NCI-H2029 treated with DMSO at 0.1 percent for 48 hours (cell line): ENCODE results near the gene GABRR3.

Source experiments
- DNase-seq: peaks from one replicate; lab custom pipeline; 2025; lab: John Stamatoyannopoulos, UW

GABRR3 gene

DNA sequence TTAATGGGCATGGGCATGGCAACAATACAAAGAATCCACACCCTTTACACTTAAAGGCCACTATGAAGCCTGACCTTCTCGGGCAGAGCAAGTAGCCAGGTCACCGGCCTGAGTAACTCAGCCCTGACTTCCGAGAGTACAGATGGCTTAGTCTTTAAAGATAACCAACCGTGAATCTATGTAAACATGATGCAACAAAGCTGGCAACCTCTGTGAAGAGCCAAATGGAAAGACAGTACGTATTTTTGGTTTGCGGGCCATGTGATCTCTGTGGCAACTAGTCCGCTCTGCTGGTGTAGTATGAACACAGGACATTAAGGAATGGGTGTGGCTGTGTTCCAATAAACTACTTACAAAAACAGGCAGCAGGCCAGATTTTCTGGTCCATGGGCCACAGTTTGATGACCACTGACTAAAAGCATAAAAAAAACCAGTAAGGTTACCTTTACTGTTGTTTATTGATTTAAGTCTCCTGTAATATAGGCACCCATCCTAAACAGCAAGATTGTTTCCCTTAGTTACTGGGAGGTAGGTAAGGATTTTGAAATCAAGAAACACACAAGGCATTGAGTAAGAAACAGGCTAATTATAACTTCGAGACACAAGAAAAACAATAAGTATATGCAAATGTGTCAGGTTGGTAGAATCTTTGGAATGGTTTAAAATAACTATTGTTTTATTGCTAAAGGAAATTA is 77.4 kb downstream of the GABRR3 start:
- no peak for DNase-seq

DNA sequence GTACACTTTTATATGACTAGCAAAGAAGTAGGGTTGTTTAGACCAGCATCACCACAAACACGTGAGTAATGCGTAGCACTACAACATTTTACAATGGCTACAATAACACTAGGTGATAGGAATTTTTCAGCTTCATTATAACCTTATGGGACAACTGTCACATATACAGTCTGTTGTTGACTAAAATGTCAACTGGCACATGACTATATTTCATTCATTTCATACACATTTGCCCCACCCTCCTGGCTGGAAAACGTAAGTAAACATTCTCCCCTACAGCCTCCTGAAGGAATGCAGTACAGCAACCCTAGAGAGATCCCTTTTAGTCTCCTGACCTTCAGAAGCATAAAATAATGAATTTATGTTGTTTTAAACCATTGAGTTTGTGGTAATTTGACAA is 79.1 kb downstream of the GABRR3 start:
- no peak for DNase-seq

- DNase-seq: no peak
Observed at GRCh38 chr3:97954228-97954827, 80.8 kb downstream of the GABRR3 start.

DNA sequence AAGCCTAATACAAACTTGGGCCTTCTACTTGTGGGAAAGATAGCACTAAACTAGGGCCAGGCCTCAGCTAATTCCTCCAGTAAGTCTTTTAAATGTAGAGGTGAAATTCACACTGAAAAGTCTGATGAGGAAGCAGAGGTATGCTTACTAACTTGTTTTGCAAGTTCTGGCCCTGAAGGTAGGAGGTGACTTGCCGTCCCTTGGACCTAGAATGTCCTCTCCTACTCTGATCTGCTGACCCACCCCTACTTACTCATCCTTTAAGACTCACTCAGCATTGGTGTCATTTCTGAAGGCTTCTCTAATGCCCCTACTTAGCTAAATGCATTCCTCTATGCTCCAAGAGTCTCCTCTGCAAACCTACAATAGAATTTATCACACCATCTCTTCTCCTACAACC is 82.2 kb downstream of the GABRR3 start:
- DNase-seq: no peak

GRCh38 chr3:97952280-97952679 is 82.8 kb downstream of the GABRR3 start:
- DNase-seq: no peak

DNA sequence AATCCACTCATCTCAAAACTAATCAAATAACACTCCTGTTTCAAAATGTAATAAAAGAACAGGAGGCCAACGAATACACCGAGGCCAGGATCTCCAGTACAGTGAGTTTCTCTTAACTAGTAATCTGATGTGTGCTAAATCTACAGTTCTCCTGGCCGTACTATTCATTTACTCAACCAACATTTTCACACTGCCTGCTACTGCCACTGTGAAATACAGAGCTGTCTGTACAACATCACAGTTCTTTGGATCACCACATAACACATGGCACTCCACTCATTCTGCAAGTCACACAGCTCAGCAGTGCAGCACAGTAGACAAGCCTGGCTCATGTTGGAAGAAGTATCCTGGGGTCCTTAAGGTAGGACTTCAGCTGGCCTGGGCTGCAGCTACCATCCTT is 84.8 kb downstream of the GABRR3 start:
- no peak for DNase-seq

- no peak for DNase-seq
Observed at GRCh38 chr3:97949743-97950142, 85.4 kb downstream of the GABRR3 start.

- no peak for DNase-seq
Observed at GRCh38 chr3:97949110-97949485, 86.0 kb downstream of the GABRR3 start.

GRCh38 chr3:97948351-97949109 is 86.6 kb downstream of the GABRR3 start:
- DNase-seq: no peak

DNA sequence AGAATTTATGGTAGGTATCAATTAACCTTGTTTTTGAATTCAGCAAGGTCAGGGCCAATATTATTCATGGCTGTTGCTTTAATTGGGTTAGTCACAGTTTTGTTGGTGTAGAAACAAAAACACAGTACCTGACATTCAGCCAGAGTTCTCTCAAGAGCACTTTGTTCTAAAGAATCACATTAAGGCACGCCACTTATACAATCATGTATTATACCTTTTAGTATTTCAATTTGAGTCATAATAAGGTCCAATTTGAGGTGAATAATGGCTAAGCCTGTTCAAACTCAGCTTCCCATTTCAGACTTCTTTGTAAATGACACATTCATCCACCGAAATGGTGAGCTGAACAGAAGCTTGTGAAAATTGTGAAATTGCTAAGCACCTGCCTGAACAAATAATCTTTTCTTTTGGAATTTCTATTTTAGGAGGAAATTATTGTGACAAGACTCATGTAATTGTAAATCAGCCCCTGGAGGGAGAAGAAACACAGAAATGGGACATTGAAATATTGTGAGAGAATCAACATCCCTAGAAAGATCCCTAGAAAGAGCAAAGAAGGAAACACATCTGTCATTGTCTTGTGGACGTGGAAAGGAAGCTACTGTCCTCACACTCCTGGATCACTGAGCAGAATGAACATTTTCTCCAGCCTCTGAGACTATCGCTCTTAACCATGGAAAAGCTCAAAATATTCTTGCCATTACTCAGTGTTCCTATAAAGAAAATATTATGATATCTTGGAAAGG is 92.1 kb downstream of the GABRR3 start:
- peak; percentile 14 for DNase-seq

DNA sequence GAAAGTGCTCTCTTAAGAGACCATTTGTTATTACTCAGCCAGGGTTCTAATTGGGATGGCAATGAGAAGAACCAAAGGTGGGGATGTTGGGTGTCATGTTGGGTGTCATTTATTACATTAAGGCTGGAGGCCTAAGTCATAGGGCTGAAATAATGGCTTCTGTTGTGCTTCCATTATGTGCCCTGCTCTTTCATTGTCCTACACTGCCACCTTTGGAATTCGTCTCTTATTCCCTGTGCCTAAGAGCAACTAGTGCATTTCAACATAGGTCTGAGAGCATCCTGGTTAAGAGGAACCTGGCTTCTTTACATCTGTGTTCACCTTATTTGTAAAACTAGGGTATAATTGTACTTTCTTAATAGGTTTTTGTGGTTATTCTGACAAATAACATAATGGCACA is 95.1 kb downstream of the GABRR3 start:
- DNase-seq: no peak

GRCh38 chr3:97939401-97939800 is 95.7 kb downstream of the GABRR3 start:
- DNase-seq: no peak

- DNase-seq: no peak
Observed at GRCh38 chr3:97938444-97938843, 96.7 kb downstream of the GABRR3 start.

DNA sequence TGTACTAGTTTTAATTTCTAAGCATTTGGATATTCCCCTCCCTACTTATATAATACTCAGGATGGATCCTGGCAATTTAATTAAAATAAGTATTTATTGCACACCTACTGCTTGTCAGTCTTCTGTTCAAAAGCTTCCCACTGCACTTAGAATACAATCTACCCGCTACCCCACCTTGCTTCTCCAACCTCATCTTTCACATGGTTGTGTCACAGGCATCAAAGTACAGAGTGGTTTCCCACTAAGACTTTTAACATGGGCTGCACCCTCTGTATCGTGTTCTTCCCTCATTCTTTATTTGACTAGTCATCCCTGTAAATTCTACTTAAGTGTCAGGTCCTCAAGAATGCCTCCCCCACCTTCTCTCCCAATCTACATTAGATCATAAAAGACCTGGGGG is 97.9 kb downstream of the GABRR3 start:
- no peak for DNase-seq

- DNase-seq: no peak
Observed at GRCh38 chr3:97935842-97936241, 99.3 kb downstream of the GABRR3 start.
